Natural killer cell (primary cell): ENCODE measurements around the gene PRAMEF4. TPM values are rescaled to one million over a fixed set of nuclear protein-coding genes. Genes with fewer than 3 reads are reported as not detected.

ENCODE experiments used
- total RNA-seq, 4 donors: library from RNA; stranded (reverse); fragments of 120-200 nt in 1 of 4; gene quantifications; one replicate each; pipeline versions ENCODE4 v1.2.3 to v1.2.4, GENCODE V29; 2013 to 2022

The PRAMEF4 gene
- total RNA-seq, 3 donors from 2014 or later (not counting 1 experiment from before 2014, with no cell fraction given): not detected

Other genes starting within 250 kb of the PRAMEF4 start
- not detected for gene AADACL4, start 242.1 kb downstream of the PRAMEF4 start, total RNA-seq
- not detected for gene AADACL3, start 170.1 kb downstream of the PRAMEF4 start, total RNA-seq
- gene CFAP107, start 140.0 kb downstream of the PRAMEF4 start, total RNA-seq: not detected
- gene PRAMEF12, start 112.5 kb downstream of the PRAMEF4 start, total RNA-seq: not detected
- gene PRAMEF1, start 94.8 kb downstream of the PRAMEF4 start, total RNA-seq: not detected
- gene PRAMEF11, start 54.8 kb downstream of the PRAMEF4 start, total RNA-seq: not detected
- gene HNRNPCL1, start 37.5 kb downstream of the PRAMEF4 start, total RNA-seq: not detected
- not detected for gene PRAMEF2, start 29.1 kb downstream of the PRAMEF4 start, total RNA-seq
- gene PRAMEF10, start 12.1 kb upstream of the PRAMEF4 start, total RNA-seq: not detected
- gene PRAMEF7, start 30.4 kb upstream of the PRAMEF4 start, total RNA-seq: not detected
- gene PRAMEF6, start 61.4 kb upstream of the PRAMEF4 start, total RNA-seq: not detected
- gene PRAMEF27, start 170.4 kb upstream of the PRAMEF4 start, total RNA-seq: not detected
- not detected for gene HNRNPCL3, start 174.6 kb upstream of the PRAMEF4 start, total RNA-seq
- gene PRAMEF25, start 184.6 kb upstream of the PRAMEF4 start, total RNA-seq: not detected
- gene HNRNPCL2, start 230.7 kb upstream of the PRAMEF4 start, total RNA-seq: not detected